T-helper 22 cell (primary cell): Measurements from ENCODE around the gene ARHGAP26.
A peak's percentile ranks its signal among the peaks of the same experiment; 100 is the strongest.

Experiments used
- DNase-seq: peaks from one replicate; pipeline ENCODE4 v3.0.0-alpha.2; 2020; ENCODE audit warnings: low read depth

The ARHGAP26 gene, protein sequence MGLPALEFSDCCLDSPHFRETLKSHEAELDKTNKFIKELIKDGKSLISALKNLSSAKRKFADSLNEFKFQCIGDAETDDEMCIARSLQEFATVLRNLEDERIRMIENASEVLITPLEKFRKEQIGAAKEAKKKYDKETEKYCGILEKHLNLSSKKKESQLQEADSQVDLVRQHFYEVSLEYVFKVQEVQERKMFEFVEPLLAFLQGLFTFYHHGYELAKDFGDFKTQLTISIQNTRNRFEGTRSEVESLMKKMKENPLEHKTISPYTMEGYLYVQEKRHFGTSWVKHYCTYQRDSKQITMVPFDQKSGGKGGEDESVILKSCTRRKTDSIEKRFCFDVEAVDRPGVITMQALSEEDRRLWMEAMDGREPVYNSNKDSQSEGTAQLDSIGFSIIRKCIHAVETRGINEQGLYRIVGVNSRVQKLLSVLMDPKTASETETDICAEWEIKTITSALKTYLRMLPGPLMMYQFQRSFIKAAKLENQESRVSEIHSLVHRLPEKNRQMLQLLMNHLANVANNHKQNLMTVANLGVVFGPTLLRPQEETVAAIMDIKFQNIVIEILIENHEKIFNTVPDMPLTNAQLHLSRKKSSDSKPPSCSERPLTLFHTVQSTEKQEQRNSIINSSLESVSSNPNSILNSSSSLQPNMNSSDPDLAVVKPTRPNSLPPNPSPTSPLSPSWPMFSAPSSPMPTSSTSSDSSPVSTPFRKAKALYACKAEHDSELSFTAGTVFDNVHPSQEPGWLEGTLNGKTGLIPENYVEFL

DNA sequence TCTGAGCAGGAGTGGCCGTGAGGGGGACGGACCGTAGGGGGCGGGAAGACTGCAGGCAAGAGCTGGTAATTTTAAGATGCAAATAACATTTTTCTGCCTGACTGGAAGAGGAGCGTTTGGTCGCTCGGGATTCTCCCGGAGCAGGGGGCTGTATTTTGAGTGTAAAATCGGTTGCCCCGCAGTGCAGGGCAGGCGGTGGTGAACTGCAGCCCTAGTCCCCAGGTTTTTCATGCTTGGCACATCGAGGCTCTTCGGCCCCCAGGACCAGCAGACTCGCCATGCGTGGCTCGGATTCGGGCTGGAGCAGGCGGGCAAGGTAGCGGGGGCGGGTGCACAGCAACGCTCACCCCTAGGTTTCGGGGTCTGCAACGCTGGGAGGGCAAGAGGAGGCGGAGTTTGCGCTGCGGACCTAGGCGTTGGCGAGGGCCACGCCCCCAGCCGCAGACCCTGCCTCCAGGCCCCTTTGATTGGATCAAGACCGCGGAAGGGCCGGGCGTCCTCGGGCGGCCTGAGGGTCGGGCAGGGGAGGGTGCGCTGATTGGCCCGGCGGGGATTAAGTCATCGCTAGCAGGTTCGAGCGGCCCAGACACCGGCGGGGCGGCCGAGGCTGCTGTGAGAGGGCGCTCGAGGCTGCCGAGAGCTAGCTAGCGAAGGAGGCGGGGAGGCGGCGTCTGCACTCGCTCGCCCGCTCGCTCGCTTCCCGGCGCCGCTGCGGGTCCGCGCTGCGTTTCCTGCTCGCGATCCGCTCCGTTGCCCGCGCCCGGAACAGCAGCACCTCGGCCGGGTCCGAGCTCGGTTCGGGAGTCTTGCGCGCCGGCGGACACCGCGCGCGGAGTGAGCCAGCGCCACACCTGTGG is at the start of gene ARHGAP26:
Gene ARHGAP26 (plus strand): TSS at position 585 of the 857 bp plus-strand sequence. CDS start 385 bp downstream, outside the sequence.
- DNase-seq, result peak; percentile 88

DNA sequence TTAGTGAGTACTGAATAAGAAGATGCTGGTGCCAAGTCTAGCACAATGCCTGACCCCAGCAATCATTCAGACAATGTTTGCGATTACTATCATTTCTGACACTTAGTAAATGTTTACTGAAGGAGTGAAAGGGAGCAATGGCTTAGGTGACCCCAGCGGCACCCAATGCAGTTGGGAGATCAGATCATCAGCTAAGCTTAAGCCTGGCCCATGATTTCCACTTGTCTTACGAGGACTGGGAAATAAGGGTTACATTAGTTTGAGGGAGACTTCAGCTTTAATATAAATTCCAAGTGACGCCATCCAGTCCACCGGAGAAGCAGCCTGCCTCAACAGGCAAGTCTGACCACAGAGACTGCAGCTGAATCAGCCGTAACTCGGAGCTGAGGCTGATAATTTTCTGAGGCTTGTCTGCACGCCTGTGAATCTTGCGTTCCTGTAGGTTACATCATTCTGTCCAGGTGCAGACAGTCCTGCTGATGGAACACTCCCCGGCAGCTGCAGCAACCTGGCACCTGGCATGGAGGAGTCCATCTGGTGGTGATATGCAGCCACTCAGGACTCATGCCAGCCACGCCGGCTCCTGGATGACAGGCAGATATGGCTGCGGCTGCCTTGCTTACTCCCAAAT is 49.4 kb upstream of the ARHGAP26 start:
- no peak for DNase-seq

DNA sequence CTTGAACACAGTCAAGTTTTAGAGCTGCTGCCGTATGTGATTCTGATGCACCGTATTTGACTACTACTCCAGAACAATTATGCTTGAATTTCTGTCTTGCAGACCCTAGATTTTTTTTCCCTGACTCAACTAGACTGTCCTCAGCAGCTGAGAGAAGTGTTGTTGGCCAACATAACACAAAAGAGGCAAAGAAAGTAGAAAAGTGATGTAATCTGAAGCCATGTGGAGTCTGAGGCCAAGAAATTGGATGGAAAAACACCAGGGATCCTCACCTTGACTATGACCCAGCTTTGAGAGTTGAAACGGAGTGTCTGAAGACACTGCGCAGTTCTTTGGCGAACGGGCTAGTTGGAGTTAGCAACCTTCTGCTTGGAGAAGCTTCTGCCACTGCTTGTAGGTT is 48.0 kb upstream of the ARHGAP26 start:
- DNase-seq, result no peak

DNA sequence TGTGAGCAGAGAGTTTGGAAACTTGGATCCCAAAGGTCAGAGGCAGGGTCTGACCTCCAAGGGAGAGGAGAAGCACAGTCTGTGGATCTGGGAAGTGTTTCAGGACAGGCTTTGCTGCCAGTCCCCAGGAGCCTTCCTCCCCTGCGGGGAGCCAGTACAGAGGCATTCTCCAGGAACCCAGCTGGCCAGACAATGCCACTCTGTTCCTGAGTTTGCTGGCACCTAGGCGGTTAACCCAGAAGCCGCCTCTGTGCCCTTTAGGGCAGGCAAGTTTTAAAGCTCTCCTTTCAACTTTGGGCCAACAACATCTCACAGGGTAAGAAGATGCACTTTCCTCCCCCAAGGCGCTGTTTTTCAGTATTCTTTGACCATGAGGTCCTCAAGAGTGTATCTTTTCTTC is 47.3 kb upstream of the ARHGAP26 start:
- DNase-seq, result no peak

DNA sequence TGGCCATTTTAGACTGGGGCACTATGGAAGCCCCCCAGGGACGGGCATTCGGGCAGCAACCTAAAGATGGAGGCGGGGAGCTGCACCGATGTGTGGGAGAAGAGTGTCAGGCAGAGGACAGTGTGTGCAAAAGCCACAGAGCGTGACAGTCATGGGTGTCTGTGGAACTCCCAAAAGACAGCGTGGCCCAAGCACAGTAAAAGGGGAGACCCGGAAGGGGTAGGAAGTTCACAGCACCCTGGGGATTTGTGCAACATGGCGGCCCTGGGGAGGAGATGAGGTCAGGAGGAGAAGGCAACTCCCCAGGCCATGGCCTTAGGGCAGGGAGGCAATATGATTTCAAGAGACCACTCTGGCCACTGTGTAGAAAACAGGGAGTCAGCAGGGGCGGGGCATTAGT is 45.4 kb upstream of the ARHGAP26 start:
- no peak for DNase-seq

DNA sequence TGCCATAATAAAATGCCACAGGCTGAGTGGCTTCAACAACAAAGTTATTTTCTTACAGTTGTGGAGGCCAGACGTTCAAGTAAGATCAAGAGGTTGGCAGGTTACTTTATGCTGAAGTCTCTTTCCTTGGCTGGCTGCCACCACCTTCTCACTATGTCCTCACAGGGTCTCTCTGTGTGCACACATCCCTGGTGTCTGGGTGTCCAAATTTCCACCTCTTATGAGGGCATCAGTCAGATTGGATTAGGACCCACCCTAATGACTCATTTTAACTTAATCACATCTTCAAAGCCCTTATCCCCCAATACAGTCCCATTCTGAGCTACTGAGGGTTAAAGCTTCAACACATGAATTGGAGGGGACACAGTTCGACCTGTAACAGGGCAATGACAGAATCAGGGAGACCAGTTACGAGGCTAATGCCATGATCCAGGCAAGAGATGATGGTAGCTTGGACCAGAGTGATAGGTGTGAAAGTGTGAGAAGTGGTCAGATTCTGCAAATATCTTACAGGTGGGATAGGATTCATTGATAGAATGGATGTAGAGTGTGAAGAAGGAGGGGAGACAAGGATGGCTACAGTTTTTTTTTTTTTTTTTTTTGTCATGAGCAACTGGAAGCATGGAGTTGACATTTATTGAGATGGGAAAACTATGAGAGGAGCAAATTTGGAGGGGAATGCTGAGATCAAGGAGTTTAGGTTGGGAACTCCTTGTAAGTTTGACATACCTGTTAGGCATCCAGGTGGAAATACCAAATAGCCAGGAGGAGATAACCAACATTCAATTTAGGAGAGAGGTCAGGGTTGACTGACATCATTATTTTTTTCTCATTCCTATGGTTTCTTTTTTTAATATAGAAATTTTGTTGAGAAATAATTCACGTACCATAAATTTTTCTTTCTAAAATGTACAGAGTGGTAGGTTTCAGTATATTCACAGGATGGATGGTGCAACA is 44.7 kb upstream of the ARHGAP26 start:
- DNase-seq, result no peak

DNA sequence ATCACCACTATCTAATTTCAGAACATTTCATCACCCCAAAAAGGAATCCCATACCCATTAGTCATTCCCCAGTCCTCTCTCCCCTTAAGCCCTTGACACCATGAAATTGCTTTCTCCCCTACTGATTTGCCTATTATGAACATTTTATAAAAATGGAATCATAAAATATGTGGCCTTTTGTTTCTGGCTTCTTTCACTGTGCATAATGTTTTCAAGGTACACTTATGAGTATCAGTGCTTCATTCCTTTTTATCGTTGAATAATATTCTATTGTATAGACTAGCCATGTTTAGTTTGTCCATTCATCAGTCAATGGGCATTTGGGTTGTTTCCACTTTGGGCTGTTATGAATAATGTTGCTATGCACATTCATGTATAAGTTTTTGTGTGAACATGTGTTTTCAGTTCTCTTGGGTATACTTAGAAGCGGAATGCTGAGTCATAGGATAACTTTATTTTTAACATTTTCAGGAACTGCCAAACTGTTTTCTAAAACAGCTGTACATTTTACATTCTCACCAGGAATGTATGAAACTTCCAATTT is 43.9 kb upstream of the ARHGAP26 start:
- no peak for DNase-seq

DNA sequence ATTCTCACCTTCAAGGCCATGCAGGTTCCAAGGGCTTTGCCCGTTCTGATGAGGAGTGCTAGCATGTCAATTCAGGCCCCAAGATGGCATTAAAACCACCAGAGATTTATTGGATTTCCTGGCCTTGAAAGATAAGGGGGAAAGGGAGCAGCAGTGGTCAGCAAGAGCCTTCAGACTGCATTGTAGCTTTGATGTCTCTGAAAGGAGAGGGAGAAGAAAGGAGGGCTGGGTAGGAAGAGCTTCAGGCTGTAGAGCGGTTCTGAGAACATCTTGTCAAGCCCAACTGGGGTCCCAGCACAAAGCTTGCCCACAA is 42.5 kb upstream of the ARHGAP26 start:
- no peak for DNase-seq

DNA sequence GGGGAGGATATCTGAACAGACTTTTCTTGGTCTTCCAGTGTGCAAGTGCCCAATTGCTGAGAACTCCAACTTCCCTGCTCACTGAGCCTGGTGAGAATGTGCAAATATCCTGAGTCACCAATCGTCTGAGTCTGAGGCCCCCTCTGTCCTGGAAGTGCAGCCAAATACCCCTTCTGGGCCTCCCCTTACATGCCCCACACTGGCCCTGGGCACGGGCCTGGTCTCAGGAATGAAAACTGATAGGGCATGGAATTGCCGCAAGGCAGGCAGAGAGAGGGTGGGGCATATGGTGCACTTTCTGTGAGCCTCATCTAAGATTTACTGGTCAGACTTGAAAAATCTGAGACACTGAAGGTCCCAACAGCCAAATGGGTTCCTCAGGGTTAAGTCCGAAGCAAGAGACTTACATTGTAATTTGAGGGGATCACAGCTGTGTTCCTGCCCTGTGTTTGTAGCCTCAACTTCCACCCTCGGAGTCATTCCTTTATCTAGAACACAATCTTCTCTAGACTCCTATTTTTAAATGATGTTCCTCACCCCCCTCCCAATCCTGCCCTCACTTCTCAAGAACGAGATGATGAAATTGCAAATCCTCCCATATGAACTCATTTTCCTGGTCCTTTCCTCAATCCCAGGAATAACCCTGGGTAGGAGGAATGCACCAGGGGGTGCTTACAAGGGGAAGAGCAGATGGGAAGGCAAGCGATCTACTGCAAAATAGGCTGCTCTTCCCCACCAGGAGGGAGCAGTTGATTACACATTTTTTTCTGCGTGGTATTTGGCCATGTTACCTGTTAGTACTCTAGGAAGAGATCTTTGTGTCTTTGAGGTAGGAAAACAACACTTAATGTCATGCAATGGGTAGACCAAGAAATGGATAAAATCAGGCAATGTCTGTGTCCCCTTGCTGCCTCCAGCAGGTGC is 34.6 kb upstream of the ARHGAP26 start:
- DNase-seq, result no peak

DNA sequence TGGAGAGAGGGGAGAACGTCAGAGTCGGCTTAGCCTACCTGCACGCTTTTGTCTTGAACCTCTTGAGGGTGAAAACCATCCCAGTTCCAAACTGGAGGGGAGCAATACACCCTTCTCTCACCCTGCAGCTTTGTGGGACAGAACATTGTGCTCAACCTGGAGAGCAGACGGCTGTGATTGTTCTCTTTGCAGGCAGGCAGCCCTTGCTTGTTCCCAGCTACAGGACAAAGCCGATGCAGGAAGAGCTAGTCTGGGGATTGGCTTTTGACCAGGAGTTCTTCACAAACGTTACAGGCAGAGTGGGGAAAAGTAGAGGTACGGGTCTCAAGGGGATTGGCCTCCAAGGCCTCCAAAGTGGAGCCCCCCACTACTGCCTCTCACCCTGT is 33.9 kb upstream of the ARHGAP26 start:
- no peak for DNase-seq

DNA sequence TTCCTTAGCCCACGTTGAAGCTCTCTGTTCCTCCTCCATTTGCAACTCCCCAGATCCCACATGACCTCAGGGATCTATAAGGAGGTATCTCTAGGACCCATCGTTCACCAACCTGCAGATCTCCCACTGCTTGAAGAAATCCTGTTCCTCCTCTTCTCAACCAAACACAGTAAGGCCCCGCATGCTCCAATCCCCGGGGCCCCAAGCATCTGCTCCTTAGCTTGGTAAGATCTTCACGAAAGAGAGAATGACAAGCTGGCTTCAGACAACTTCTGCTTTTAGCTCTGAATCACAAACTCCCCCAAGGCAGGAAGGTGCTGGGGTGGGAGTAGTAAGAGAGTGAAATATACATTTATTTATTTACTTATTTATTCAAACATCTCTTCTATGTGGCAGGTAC is 33.0 kb upstream of the ARHGAP26 start:
- DNase-seq, result no peak

DNA sequence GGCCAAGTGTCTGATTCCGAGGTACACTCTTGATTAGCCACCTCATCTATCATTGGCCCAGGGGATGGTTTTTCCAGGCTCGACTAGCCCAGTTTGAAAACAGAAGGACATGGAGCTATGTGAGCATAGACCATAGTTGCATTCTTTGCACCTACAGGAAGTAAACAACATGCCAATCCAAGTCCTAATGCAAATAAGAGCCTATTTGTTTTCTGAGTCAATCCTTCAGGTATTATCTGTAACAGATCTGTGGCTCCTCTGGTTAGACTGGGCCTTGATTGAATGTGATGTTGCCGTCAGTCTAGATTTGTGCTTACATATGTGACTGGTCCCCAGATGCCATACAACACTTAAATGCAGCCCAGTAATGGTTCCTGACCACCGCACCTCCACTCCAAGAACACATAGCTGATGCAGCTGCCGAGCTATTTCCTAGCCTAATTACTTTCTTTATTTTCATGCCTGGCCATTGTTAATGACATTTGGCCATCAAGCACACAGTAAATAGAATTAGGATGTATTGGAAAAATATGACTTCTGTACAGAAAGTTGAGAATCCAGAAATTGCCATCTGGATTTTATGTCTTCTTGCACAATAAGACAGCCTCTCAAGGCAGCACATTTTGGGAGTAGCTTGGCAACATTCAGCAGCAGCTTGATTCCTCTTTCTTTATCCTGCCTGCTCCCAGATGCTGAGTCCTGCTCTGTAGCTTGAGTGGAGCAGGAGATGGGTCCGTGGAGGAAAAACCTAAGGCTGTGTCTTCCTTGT is 29.5 kb upstream of the ARHGAP26 start:
- DNase-seq, result no peak

DNA sequence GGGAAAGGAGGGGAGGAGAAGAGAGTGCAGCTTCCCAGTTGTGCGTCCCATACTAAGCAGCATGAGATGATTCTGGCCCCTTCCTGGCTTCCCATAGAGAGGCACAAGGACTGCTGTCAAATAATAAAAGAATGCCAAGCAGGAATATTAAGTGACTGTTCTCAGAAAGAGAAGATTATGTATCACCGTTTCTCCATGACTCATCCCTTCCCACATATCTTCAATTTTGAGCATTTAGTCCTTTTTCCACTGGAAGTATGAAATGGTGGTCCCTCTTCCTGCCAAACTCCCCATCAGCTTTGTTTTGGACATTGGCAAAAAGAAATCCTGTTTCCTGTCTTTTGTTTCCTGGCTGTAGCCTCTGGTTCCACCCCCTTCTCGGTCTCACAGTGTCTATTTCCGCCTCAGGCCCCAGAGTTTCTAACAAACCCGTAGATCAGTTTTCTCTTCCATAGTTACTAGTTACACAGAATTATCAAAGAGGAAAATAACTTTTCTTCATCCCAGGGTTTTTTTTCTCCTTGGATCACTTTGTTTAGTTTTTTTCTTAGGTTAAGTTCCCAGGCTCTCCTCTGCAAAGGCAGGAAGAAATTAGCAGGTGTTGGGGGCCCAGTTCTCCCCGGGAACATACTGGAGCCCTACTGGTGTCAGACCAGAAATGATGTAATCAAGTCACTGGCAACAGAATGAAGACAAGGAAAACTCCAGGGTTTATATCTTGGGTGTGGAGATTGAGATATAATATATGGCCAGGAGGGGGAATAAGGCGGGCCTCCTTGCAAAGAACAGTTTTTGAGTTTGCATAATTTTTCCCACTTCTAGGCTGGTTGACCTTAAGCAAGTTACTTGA is 26.4 kb upstream of the ARHGAP26 start:
- DNase-seq, result no peak

DNA sequence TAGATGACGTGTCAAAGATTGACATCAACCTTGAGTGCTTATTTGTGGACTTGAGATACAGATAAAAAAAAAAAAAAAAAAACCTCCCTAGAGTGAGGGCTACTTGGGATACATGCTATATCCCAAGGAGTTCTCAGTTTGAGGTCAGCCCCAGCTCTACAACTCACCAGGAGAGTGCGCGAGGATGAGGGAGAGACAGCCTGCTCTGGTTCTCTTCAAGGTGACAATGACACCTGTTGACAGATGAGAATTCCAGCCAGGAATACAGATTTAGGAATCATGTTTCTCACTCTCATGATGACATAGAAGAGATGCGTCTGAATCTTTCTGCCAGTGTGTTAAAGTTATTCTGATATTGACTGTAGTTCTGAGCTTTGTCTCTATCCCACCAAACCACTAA is 24.9 kb upstream of the ARHGAP26 start:
- DNase-seq, result no peak

DNA sequence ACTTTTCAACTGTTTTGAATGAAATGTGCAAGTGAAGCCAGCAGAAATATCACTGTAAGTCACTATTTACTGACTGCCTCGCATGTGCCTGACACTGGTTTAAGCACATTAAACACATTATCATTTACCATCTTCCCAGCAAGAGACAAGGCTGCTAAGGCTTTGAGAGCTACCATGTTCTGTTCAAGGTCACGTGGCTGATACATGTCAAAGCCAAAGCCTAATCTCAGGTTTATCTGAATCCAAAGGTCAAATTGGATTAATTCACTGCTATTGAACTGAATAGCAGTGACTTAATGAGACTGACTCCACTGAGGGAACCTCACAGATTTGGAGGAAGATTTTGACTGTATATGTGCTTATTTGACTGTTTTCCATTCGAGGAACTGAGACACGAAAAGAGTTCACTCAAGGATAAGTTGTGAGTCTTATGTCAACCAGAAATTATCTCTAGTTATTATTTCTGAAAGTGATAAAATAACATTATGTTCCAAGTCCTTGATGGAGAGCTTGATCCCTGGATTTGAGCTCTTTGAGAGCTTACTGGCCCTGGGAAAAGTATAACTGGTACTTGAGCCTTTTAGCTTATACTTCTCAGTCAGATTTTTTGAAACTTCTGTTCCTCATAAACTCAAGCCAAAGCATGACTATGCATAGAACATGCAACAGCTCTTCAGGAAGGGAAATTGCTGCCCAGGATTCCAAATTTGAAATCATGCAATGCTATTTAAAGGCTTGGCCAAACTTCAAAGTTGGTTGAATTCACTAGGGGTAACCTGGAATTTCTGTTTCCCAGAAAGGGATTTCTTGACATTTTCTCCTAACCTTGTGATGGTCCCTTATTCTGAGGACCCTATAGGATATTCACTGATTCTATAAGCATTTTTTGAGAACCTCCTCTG is 23.4 kb upstream of the ARHGAP26 start:
- no peak for DNase-seq

DNA sequence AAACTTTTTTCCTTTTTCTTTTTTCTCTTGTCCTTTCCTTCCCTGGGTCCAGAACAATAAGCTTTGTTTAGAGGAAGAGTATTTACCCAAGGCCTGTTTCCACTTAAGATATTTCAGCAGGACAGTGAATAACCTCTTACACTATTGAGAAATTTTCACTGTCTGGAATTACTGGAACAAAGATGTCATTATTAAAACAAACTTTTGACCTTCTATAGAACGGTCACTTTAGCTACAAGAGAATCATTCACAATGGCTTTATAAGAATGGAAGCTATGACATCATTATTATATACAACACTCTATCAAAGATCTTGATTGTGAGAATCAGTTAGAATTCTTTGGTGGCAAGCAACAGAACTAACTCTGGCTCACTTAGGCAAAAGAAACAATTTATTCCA is 22.0 kb upstream of the ARHGAP26 start:
- DNase-seq, result no peak
